HG03521 (cell line): ENCODE results near the gene LTB.
A peak's percentile ranks its signal among the peaks of the same experiment; 100 is the strongest.

Source experiments
- ATAC-seq: cut with Tn5 transposase; IDR thresholded peaks from one replicate; pipeline ENCODE4 v1.9.1; 2021; ENCODE audit warnings: mild to moderate bottlenecking, moderate library complexity; ENCODE audit not compliant: unreplicated experiment

LTB gene

GRCh38 chr6:31582230-31582643 is at the start of gene LTB:
Gene LTB, minus strand, starts transcription at chr6:31582424. Its CDS starts 7 bp downstream, at chr6:31582417.
- no peak for ATAC-seq

GRCh38 chr6:31631681-31632278 is 49.6 kb upstream of the LTB start:
- ATAC-seq = no peak

- ATAC-seq = no peak
Observed at GRCh38 chr6:31631209-31631608, 49.0 kb upstream of the LTB start.

GRCh38 chr6:31630177-31630934 is 48.1 kb upstream of the LTB start:
- no peak for ATAC-seq

- no peak for ATAC-seq
Observed at GRCh38 chr6:31629014-31629413, 46.8 kb upstream of the LTB start.

GRCh38 chr6:31627690-31628287 is 45.6 kb upstream of the LTB start:
- no peak for ATAC-seq

- ATAC-seq = no peak
Observed at GRCh38 chr6:31626952-31627351, 44.7 kb upstream of the LTB start.

- no peak for ATAC-seq
Observed at GRCh38 chr6:31624070-31624469, 41.8 kb upstream of the LTB start.

GRCh38 chr6:31622684-31623091 is 40.5 kb upstream of the LTB start:
- no peak for ATAC-seq

GRCh38 chr6:31621991-31622390 is 39.8 kb upstream of the LTB start:
- no peak for ATAC-seq

GRCh38 chr6:31621320-31621939 is 39.2 kb upstream of the LTB start:
- no peak for ATAC-seq

- ATAC-seq = peak; percentile 49
Observed at GRCh38 chr6:31620586-31621319, 38.5 kb upstream of the LTB start, which contains the start of gene PRRC2A. Gene PRRC2A, plus strand, starts transcription at chr6:31620715. Its CDS starts 2,075 bp downstream, at chr6:31622790.

GRCh38 chr6:31619805-31620585 is 37.8 kb upstream of the LTB start:
- peak; percentile 81 for ATAC-seq

GRCh38 chr6:31617010-31617409 is 34.8 kb upstream of the LTB start:
- no peak for ATAC-seq

- no peak for ATAC-seq
Observed at GRCh38 chr6:31615748-31616147, 33.5 kb upstream of the LTB start.

- no peak for ATAC-seq
Observed at GRCh38 chr6:31614684-31615578, 32.7 kb upstream of the LTB start, which contains the start of gene AIF1. Gene AIF1, plus strand, starts transcription at chr6:31615234. Its CDS starts 96 bp downstream, at chr6:31615330.

- no peak for ATAC-seq
Observed at GRCh38 chr6:31614075-31614619, 31.9 kb upstream of the LTB start.

GRCh38 chr6:31610968-31611367 is 28.7 kb upstream of the LTB start:
- ATAC-seq = no peak
